ENCODE measurements around the gene RRP12.
A peak's percentile ranks its signal among the peaks of the same experiment; 100 is the strongest.
"Not testable (repeated sequence)": the region's sequence is repeated elsewhere in the genome, so short reads cannot be mapped to it uniquely, and the experiment has no call there.

The RRP12 gene

GRCh38 chr10:97400665-97401454 lies at the start of gene RRP12:
Gene RRP12 (minus strand): TSS chr10:97401340. CDS start chr10:97401231, 109 bp downstream.
- peak; percentile 80 to 88 for DNase-seq

GRCh38 chr10:97450828-97451227 lies 49.7 kb upstream of the RRP12 start:
- DNase-seq, result no peak

- peak; percentile 74 to 85 for DNase-seq
Observed at GRCh38 chr10:97445722-97446639, 44.8 kb upstream of the RRP12 start, which contains the start of the genes EXOSC1 and ZDHHC16. Gene EXOSC1 (minus strand): TSS chr10:97446006. CDS start chr10:97445985, 21 bp downstream. Gene ZDHHC16 (plus strand): TSS chr10:97446175. CDS start chr10:97451676, 5,501 bp downstream.

GRCh38 chr10:97445357-97445721 lies 44.2 kb upstream of the RRP12 start:
- no peak for DNase-seq

GRCh38 chr10:97444212-97444611 lies 43.1 kb upstream of the RRP12 start:
- no peak for DNase-seq

- DNase-seq, result no peak
Observed at GRCh38 chr10:97442277-97442676, 41.1 kb upstream of the RRP12 start.

- no peak for DNase-seq
Observed at GRCh38 chr10:97435211-97435610, 34.1 kb upstream of the RRP12 start.

GRCh38 chr10:97434557-97434956 lies 33.4 kb upstream of the RRP12 start:
- no peak for DNase-seq

- peak in 1 of 2 experiments; percentile 44 for DNase-seq
Observed at GRCh38 chr10:97434055-97434454, 32.9 kb upstream of the RRP12 start.

- no peak for DNase-seq
Observed at GRCh38 chr10:97428572-97428981, 27.4 kb upstream of the RRP12 start.

- no peak for DNase-seq
Observed at GRCh38 chr10:97427571-97428179, 26.5 kb upstream of the RRP12 start.

- no peak for DNase-seq
Observed at GRCh38 chr10:97426776-97427570, 25.8 kb upstream of the RRP12 start.

- peak; percentile 46 to 80 for DNase-seq
Observed at GRCh38 chr10:97425964-97426775, 25.0 kb upstream of the RRP12 start, which contains the start of gene PGAM1. Gene PGAM1 (plus strand): TSS chr10:97426191. CDS start chr10:97426308, 117 bp downstream.

- not testable (repeated sequence) for DNase-seq
Observed at GRCh38 chr10:97423757-97424098, 22.6 kb upstream of the RRP12 start.

- DNase-seq, result no peak
Observed at GRCh38 chr10:97416565-97416964, 15.4 kb upstream of the RRP12 start.

- no peak for DNase-seq
Observed at GRCh38 chr10:97412891-97413304, 11.8 kb upstream of the RRP12 start.

GRCh38 chr10:97411406-97411805 lies 10.3 kb upstream of the RRP12 start:
- DNase-seq, result no peak

- no peak for DNase-seq
Observed at GRCh38 chr10:97408496-97408992, 7.4 kb upstream of the RRP12 start.

GRCh38 chr10:97407952-97408248 lies 6.8 kb upstream of the RRP12 start:
- no peak for DNase-seq

GRCh38 chr10:97407211-97407951 lies 6.2 kb upstream of the RRP12 start:
- peak; percentile 59 to 75 for DNase-seq

GRCh38 chr10:97406483-97406882 lies 5.3 kb upstream of the RRP12 start:
- DNase-seq, result not testable (repeated sequence)
